GM10248 (cell line): Measurements from ENCODE around the gene RMI2.

Experiments used
- CTCF ChIA-PET: fragments of 300-600 bp; sonication (Branson Sonifier 250); formaldehyde crosslinking; extraction: SDS; loops from one replicate; lab custom pipeline; 2021; ENCODE audit warnings: antibody characterized with exemption; lab: Yijun Ruan, JAX
- POLR2A ChIA-PET: fragments of 350-650 bp; sonication (Branson Sonifier 250); formaldehyde crosslinking; extraction: SDS; loops from one replicate; lab custom pipeline; 2020; ENCODE audit warnings: antibody characterized with exemption; lab: Yijun Ruan, JAX
- DNase-seq: peaks from one replicate; pipeline ENCODE4 v3.0.0; 2012; ENCODE audit errors: extremely low spot score
- CTCF ChIP-seq: IDR thresholded peaks from 2 replicates; pipeline ENCODE4 v1.5.1; 2012; ENCODE audit warnings: mild to moderate bottlenecking, low read depth; ENCODE audit errors: extremely low read depth, missing control alignments, control extremely low read depth

Gene RMI2

GRCh38 chr16:11398136-11398535 lies 52.9 kb downstream of the RMI2 start:
- TF ChIP-seq CTCF, result no peak
- no peak for DNase-seq
- ChIA-PET CTCF (interaction anchor here (2.0 to 16.7 kb wide), 4 partner anchors 10 to 435 kb away, joined by 7 to 249 read pairs (median 54); no protein-coding TSS in a partner anchor), POLR2A (no interaction called here)

GRCh38 chr16:11398851-11399250 lies 53.6 kb downstream of the RMI2 start:
- no peak for DNase-seq
- CTCF ChIA-PET, result interaction anchor here (0.9 to 16.7 kb wide), 5 partner anchors 9 to 435 kb away, joined by 3 to 249 read pairs (median 8); no protein-coding TSS in a partner anchor
- TF ChIP-seq CTCF, result no peak
- POLR2A ChIA-PET, result no interaction called here

- CTCF ChIA-PET, result interaction anchor here (0.9 to 16.7 kb wide), 6 partner anchors 9 to 436 kb away, joined by 3 to 249 read pairs (median 8); no protein-coding TSS in a partner anchor
- no peak for TF ChIP-seq CTCF
- DNase-seq, result no peak
- POLR2A ChIA-PET, result interaction anchor here (0.7 kb wide), 1 partner anchor 104 kb away, joined by 4 read pairs; no protein-coding TSS in a partner anchor
These were observed 54.1 kb downstream of the RMI2 start for GRCh38 chr16:11399261-11399831.

- TF ChIP-seq CTCF, result no peak
- POLR2A ChIA-PET, result interaction anchor here (0.7 kb wide), 1 partner anchor 104 kb away, joined by 4 read pairs; no protein-coding TSS in a partner anchor
- CTCF ChIA-PET, result interaction anchor here (1.8 to 16.7 kb wide), 4 partner anchors 8 to 437 kb away, joined by 6 to 249 read pairs (median 54); no protein-coding TSS in a partner anchor
These were observed 54.8 kb downstream of the RMI2 start for GRCh38 chr16:11400076-11400475.

More at GRCh38 chr16:11400076-11400475, 54.8 kb downstream of the RMI2 start:
- no peak for DNase-seq
